HG03378 (cell line): ENCODE data around the gene NRIP2.

Experiments used
- ATAC-seq: cut with Tn5 transposase; IDR thresholded peaks from one replicate; pipeline ENCODE4 v1.9.1; 2021; ENCODE audit warnings: mild to moderate bottlenecking, moderate library complexity; ENCODE audit not compliant: unreplicated experiment

NRIP2 gene

GRCh38 chr12:2811801-2812200 is 23.0 kb downstream of the NRIP2 start:
- no peak for ATAC-seq

DNA sequence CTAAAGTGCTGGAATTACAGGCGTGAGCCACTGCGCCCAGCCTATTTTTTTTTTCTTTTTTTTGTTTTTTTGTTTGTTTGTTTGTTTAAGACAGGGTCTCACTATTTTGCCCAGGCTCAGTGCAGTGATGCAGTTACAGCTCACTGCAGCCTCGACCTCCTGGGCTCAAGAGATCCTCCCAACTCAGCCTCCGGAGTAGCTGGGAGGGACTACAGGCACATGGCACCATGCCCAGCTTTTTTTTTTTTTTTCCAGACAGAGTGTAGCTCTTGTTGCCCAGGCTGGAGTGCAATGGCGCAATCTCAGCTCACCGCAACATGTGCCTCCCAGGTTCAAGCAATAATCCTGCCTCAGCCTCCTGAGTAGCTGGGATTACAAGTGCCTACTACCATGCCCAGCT is 28.1 kb downstream of the NRIP2 start:
- ATAC-seq, result no peak

DNA sequence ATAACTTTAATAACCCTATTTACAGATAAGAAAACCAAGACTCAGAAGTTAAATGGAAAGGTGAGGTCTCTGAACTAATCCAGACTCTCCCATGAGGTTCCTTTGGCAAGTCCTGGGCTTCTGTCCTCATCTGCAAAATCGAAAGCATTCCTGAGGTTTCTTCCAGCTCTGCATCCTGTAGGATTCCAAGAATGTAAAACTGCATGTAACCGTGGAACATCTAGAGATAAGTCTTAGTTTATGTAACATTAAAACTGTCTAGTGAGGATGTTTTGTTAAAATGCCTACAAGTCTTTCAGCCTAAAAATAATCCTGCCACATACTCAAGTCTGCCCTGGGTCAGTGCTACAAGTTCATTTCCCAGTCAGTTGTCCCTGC is 29.7 kb downstream of the NRIP2 start:
- ATAC-seq, result no peak

- ATAC-seq, result no peak
These were observed 30.3 kb downstream of the NRIP2 start for GRCh38 chr12:2804393-2805142.

GRCh38 chr12:2803635-2804392 is 31.0 kb downstream of the NRIP2 start:
- ATAC-seq, result no peak

- no peak for ATAC-seq
These were observed 33.6 kb downstream of the NRIP2 start for GRCh38 chr12:2801044-2801783.

- no peak for ATAC-seq
These were observed 34.7 kb downstream of the NRIP2 start for GRCh38 chr12:2800046-2800570.

DNA sequence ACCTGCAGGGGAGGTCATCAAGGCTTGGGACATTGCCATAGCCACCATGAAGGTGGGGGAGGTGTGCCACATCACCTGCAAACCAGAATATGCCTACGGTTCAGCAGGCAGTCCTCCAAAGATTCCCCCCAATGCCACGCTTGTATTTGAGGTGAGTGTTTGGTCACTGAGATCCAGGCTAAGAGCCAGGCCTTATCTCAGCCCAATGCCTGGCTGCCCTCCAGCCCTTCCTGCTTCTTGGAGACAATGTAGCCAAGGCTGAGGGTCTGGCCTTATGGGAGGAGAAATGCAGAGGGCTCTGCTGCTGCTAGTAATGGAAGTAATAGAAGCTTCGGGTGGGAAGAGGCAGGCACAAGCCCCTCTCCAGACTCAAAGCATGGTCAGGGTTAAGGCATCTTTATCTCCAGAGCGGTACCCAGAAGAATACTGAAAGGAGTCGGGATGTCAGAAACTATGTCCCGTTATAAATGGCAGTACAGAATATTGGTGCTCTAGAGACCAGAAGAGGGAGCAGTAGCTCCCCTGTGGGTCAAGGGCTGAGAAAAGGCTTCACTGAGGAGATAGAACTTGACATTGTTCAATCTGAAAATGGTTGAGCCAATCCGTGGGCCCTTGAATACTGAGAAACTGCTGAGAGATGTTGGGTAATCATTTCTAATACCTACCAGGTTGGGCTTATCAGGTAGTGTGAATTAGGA is 37.0 kb downstream of the NRIP2 start:
- ATAC-seq, result no peak

GRCh38 chr12:2796187-2796666 is 38.6 kb downstream of the NRIP2 start:
- ATAC-seq, result no peak

- peak; percentile 40 for ATAC-seq
These were observed 39.3 kb downstream of the NRIP2 start for GRCh38 chr12:2795291-2796186.

- peak; percentile 50 for ATAC-seq
These were observed 40.0 kb downstream of the NRIP2 start, which contains the start of gene FKBP4 for GRCh38 chr12:2794736-2795289. FKBP4 (plus strand) TSS chr12:2794970; CDS start chr12:2795140, 170 bp downstream.

- ATAC-seq, result no peak
These were observed 40.6 kb downstream of the NRIP2 start for GRCh38 chr12:2794191-2794735.

DNA sequence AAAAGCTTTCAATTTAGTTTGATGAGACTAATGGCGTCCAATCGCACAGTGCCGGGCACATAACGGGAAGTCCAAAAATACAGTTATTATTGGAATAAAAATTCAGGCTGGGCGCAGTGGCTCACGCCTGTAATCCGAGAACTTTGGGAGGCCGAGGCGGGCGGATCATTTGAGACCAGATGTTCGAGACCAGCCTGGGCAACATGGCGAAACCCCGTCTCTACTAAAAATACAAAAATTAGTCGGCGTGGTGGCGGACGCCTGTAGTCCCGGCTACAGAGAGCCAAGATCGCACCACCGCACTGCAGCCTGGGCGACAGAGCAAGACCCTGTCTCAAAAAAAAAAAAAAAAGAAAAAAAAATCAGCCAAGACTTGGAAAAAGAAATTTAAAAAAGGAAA is 41.3 kb downstream of the NRIP2 start:
- ATAC-seq, result no peak

DNA sequence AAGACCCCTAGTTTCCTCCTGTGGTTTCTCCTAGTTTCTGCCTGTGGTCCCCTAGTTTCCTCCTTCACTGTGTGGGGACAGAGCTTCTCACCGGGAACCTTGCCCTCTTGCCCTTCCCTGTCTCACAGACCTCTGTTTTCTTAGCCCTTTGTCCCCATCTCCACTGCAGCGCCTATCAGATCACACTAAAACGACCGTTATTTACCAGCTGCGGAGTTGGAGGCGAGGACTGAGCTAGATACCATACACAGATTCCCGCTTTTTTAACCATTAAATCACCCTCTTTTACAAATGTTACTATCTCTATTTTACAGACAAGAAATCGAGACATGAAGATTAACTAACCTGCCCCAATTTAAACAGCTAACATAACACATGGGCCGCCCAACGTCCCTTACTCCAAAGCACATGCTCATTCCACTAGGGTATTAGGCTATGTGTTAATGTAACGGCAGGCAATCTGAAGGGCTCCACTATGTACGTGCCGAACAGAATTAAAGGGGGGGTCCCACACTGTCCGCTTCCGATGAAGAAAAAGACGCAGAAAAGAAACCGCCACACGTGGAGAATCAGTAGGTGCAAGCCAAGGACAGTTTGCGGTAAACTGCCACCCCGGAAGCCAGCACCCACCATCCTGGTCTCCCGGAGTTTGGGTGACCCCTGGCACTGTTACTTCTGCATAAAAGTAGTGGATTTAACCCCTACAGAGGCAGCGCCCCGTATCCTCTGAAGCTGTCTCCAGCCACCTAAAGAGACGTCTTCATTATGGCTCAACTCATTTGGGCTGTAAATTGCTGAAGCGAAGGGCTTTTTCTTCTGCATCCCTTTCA is 41.9 kb downstream of the NRIP2 start:
- no peak for ATAC-seq

DNA sequence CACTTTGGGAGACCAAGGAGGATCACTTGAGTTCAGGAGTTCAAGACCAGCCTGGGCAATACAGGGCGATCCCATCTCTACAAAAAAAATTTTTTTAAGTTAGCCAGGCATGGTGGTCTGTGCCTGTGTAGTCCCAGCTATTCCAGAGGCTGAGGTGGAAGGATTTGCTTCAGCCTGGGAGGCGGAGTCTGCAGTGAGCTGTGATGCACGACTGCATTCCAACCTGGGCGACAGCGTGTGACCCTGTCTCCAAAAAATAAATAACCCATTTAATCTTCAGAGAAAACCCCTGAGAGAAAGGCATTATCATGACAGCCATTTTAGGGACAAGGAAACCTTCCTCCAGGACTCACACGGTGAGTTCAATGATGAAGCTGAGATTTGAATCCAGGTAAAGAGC is 43.7 kb downstream of the NRIP2 start:
- no peak for ATAC-seq

GRCh38 chr12:2785017-2785416 is 49.8 kb downstream of the NRIP2 start:
- no peak for ATAC-seq

DNA sequence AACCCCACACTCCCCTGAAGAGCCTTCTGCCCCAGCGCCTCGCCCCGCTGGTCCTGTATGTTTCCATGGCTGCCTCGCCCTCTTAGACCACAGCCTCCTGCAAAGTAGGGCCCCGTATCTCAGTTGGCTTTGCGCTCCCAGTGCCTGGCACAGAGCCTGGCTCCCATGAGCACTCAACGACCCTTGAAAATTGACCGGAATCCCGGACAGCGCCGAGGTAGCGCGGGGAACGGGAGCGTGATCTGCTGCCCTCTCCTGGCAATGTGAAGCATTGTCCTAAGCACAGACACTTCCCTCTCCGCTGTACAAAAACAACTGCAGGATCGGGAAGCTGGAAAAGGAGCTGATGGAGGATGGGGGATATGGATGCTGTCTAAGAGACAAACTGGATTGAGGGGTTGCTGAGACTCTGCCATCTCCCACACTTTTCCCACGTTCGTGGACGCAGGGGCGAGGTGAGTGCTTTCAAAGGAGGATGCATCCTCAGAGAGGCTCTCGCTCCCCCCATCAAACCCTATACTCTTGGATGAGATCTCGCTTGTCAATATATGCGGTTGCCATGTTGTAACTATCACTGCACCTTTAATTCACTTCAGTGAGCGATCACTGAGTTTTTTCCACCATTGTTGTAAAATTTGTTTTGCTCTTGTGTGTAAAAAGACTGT is 50.8 kb downstream of the NRIP2 start:
- no peak for ATAC-seq

GRCh38 chr12:2779281-2779680 is 55.6 kb downstream of the NRIP2 start:
- no peak for ATAC-seq
